ENCODE results near the gene CCPG1.

Gene CCPG1

DNA sequence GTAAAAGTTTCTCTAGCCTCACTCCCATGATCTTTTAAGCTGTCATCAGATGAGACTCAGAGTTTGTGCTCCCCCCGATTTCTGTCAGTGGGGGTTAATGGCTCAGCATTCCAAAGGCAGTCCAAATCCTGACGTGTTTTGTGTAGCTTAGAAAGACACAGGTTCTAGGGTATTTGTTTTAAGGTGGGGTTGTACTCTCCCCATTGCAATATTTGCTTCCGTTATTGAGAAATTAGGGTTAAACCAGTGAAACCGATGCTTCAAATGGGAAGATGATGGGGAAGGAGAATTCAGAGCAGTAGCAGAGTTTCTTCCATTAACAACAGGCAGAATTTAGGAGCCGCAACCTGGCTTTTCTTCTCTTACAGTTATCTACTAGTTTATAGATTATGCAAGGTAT, 85.7 kb downstream of the CCPG1 start:
- POLR2A ChIA-PET = no interaction called here
- Histone ChIP-seq H3K36me3 (ENCODE audit: control insufficient read depth in 4 of 4, insufficient read depth in 4 of 4, low read length in 3 of 4) (peaks cover 0 to 8% (median 2%) of the 10 kb centered on the region in 4 experiments), H3K4me1 (ENCODE audit: control extremely low read depth in 1 of 4, control insufficient read depth in 4 of 4, insufficient read depth in 4 of 4, low read length in 3 of 4) (peaks cover 9 to 27% (median 19%) of the 10 kb centered on the region in 4 experiments), H3K27me3 (replicated peaks in 2 of 5; ENCODE audit: control insufficient read depth in 4 of 5, insufficient read depth in 5 of 5, low read length in 4 of 5) (no peaks in the 10 kb centered on the region), H3K4me3 (ENCODE audit: control insufficient read depth in 1 of 7, extremely low read depth in 1 of 7, insufficient read depth in 4 of 7, low read depth in 2 of 7, low read length in 6 of 7) (no peak overlapping the region), H3K9me3 (ENCODE audit: control extremely low read depth in 1 of 5, control insufficient read depth in 4 of 5, insufficient read depth in 2 of 5, low read depth in 1 of 5, low read length in 4 of 5) (no peaks in the 10 kb centered on the region), H3K27ac (ENCODE audit: insufficient read depth in 1 of 2, low read depth in 1 of 2, low read length in 2 of 2, poor library complexity in 1 of 2, severe bottlenecking in 2 of 2) (no peak overlapping the region)
- WGBS (ENCODE audit: insufficient coverage) = 100% methylated on average over 3 of the region's 5 CpGs
- CTCF ChIA-PET = interaction anchor here (1.5 kb wide), 1 partner anchor 112 kb away, joined by 4 read pairs; no protein-coding TSS in a partner anchor
- no peak for DNase-seq

DNA sequence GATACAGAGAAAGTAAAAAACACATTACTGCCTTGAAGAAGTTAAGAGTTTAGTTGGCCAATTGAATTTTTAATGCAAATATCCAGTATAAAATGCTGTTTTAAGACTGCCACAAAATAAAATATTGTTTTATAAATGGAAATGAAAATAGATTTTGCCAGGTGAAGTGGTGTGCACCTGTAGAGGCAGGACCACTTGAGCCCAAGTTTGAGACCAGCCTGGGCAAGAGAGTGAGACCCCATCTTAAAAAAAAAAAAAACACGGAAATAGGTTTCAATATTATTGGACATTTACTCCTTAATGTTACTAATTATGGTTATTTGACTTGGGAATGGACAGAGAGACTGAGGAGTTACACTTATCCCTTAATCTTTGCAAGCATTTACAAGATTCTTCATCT, 87.2 kb downstream of the CCPG1 start:
- no peaks in the 10 kb centered on the region for H3K9me3 ChIP-seq (ENCODE audit: control extremely low read depth in 1 of 5, control insufficient read depth in 4 of 5, insufficient read depth in 2 of 5, low read depth in 1 of 5, low read length in 4 of 5)
- H3K27me3 ChIP-seq (replicated peaks in 2 of 5; ENCODE audit: control insufficient read depth in 4 of 5, insufficient read depth in 5 of 5, low read length in 4 of 5) = no peaks in the 10 kb centered on the region
- peak overlapping the region in 1 of 7 experiments; percentile 97 for H3K4me3 ChIP-seq (ENCODE audit: control insufficient read depth in 1 of 7, extremely low read depth in 1 of 7, insufficient read depth in 4 of 7, low read depth in 2 of 7, low read length in 6 of 7)
- peaks cover 9 to 34% (median 21%) of the 10 kb centered on the region in 4 experiments for H3K4me1 ChIP-seq (ENCODE audit: control extremely low read depth in 1 of 4, control insufficient read depth in 4 of 4, insufficient read depth in 4 of 4, low read length in 3 of 4)
- DNase-seq = no peak
- WGBS (ENCODE audit: insufficient coverage) = no CpG with 5 or more reads among the region's 1 CpG
- ChIA-PET CTCF (no interaction called here), POLR2A (no interaction called here)
- H3K27ac ChIP-seq (ENCODE audit: insufficient read depth in 1 of 2, low read depth in 1 of 2, low read length in 2 of 2, poor library complexity in 1 of 2, severe bottlenecking in 2 of 2) = no peak overlapping the region
- H3K36me3 ChIP-seq (ENCODE audit: control insufficient read depth in 4 of 4, insufficient read depth in 4 of 4, low read length in 3 of 4) = peaks cover 0 to 8% (median 1%) of the 10 kb centered on the region in 4 experiments

DNA sequence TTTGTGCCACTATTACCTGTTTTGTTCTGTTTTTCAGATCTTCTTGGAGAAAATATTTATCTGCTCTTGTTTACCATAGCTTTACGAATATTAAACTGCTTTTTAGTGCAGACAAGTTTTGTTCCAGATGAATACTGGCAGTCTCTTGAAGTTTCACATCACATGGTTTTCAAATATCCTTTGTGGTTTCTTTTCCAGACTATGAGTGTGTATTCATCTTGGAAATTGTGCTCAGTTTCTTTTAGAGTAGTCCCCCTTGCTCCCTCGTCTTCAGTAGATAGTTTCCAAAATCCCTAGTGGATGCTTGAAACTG, 88.0 kb downstream of the CCPG1 start:
- ChIA-PET POLR2A (no interaction called here), CTCF (no interaction called here)
- Histone ChIP-seq H3K4me1 (ENCODE audit: control extremely low read depth in 1 of 4, control insufficient read depth in 4 of 4, insufficient read depth in 4 of 4, low read length in 3 of 4) (peaks cover 9 to 34% (median 21%) of the 10 kb centered on the region in 4 experiments), H3K4me3 (ENCODE audit: control insufficient read depth in 1 of 7, extremely low read depth in 1 of 7, insufficient read depth in 4 of 7, low read depth in 2 of 7, low read length in 6 of 7) (peak overlapping the region in 5 of 7 experiments; percentile 6 to 98 (median 93)), H3K9me3 (ENCODE audit: control extremely low read depth in 1 of 5, control insufficient read depth in 4 of 5, insufficient read depth in 2 of 5, low read depth in 1 of 5, low read length in 4 of 5) (no peaks in the 10 kb centered on the region), H3K27ac (ENCODE audit: insufficient read depth in 1 of 2, low read depth in 1 of 2, low read length in 2 of 2, poor library complexity in 1 of 2, severe bottlenecking in 2 of 2) (peak overlapping the region in 1 of 2 experiments; percentile 99), H3K36me3 (ENCODE audit: control insufficient read depth in 4 of 4, insufficient read depth in 4 of 4, low read length in 3 of 4) (peaks cover 0 to 8% (median 3%) of the 10 kb centered on the region in 4 experiments), H3K27me3 (replicated peaks in 2 of 5; ENCODE audit: control insufficient read depth in 4 of 5, insufficient read depth in 5 of 5, low read length in 4 of 5) (no peaks in the 10 kb centered on the region)
- no peak for DNase-seq
- WGBS (ENCODE audit: insufficient coverage) = no CpG with 5 or more reads among the region's 2 CpGs

DNA sequence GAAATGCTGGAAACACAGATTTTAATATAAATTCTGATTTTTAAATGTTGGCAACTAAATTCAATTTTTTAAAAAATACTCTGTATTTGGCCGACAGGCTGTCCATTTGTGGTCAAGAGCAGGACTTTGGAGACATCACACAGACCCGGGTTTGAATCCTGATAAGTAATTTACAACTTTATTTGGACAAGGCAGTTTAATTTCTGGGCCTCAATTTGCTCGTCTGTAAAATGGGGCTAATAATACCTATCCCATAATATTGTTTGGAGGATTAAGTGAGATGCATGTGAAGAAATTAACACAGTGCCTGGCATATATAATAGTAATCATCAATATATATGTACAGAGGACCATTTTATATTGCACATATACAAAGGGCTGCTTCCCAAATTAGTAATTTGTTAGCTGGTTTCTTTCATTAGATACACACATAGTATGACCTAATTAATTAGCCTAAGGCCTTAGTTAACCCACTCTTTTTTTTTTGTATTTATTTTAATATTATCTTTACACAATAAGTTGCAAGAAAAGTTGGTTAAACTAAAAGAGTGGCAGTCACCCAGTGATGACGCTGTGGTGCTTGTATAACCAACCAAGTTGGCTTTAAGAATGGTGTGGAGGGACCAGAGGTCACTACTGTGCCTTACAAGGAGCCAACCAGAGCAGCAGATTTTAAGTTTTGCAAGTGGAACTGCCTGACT, 88.5 kb downstream of the CCPG1 start:
- H3K9me3 ChIP-seq (ENCODE audit: control extremely low read depth in 1 of 5, control insufficient read depth in 4 of 5, insufficient read depth in 2 of 5, low read depth in 1 of 5, low read length in 4 of 5) = no peaks in the 10 kb centered on the region
- no peaks in the 10 kb centered on the region for H3K27me3 ChIP-seq (replicated peaks in 2 of 5; ENCODE audit: control insufficient read depth in 4 of 5, insufficient read depth in 5 of 5, low read length in 4 of 5)
- peaks cover 0 to 5% (median 3%) of the 10 kb centered on the region in 4 experiments for H3K36me3 ChIP-seq (ENCODE audit: control insufficient read depth in 4 of 4, insufficient read depth in 4 of 4, low read length in 3 of 4)
- 56% methylated on average over 3 of the region's 4 CpGs for WGBS (ENCODE audit: insufficient coverage)
- peak in 2 of 3 donors; percentile 39 to 45 for DNase-seq
- peak overlapping the region; percentile 98 to 99 for H3K27ac ChIP-seq (ENCODE audit: insufficient read depth in 1 of 2, low read depth in 1 of 2, low read length in 2 of 2, poor library complexity in 1 of 2, severe bottlenecking in 2 of 2)
- peak overlapping the region; percentile 83 to 98 (median 93) for H3K4me3 ChIP-seq (ENCODE audit: control insufficient read depth in 1 of 7, extremely low read depth in 1 of 7, insufficient read depth in 4 of 7, low read depth in 2 of 7, low read length in 6 of 7)
- POLR2A ChIA-PET = interaction anchor here (1.5 kb wide), 1 partner anchor 88 kb away, joined by 5 read pairs; the partner anchor contains the start of genes CCPG1 and PIERCE2
- CTCF ChIA-PET = interaction anchor here (0.7 to 1.8 kb wide), 6 partner anchors 21 to 116 kb away, joined by 3 to 7 read pairs (median 3); partner anchors contain the start of genes CCPG1 and PIERCE2
- H3K4me1 ChIP-seq (ENCODE audit: control extremely low read depth in 1 of 4, control insufficient read depth in 4 of 4, insufficient read depth in 4 of 4, low read length in 3 of 4) = peaks cover 9 to 34% (median 21%) of the 10 kb centered on the region in 4 experiments

DNA sequence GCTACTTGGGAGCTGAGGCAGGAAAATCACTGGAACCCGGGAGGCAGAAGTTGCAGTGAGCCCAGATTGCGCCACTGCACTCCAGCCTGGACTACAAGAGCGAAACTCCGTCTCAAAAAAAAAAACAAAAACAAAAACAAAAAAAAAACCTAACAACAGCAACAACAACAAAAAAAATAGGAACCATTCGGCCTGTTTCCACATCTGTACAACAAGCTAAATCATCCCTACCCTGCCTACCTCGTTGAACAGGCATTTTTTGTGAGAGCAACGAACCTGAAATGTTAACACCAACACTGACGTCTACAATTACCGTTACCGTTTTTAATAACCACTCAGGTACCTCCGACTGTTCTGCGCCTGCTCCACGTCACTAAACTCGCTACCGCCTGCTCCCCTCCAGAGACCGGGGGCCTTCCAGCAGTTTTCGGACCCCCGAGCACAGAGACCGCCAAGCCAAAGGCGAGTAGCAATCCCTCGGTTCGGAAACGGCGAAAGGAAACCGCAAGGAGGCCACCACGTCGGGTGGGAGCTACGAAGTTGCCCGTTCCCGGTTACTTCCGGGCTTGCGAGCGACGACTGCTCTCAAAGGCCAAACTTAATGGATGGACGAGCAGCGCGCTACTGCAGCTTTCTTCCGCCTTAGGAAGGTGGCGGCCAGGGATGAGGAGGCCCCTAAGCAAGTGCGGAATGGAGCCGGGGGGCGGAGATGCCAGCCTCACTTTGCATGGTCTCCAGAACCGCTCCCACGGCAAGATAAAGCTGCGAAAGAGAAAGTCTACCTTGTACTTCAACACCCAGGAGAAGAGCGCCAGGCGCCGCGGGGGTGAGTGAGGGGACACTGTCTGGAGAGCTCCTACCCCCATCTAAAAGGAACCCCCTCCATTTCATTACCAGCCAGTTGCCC, 89.3 kb downstream of the CCPG1 start, which contains the start of the genes PIGB and PIGBOS1:
PIGB (plus strand) TSS at position 635 of the 907 bp plus-strand sequence; CDS start at position 664, 29 bp downstream.
PIGBOS1 (minus strand) TSS at position 536 of the 907 bp plus-strand sequence. CDS start 1,331 bp downstream, outside the sequence.
- ChIA-PET CTCF (interaction anchor here (0.6 to 1.8 kb wide), 9 partner anchors 20 to 1045 kb away, joined by 3 to 7 read pairs (median 3); partner anchors contain the start of genes CCPG1 and PIERCE2), POLR2A (interaction anchor here (0.6 to 1.5 kb wide), 2 partner anchors 8 to 89 kb away, joined by 3 to 5 read pairs; partner anchors contain the start of genes CCPG1 and PIERCE2)
- H3K27ac ChIP-seq (ENCODE audit: insufficient read depth in 1 of 2, low read depth in 1 of 2, low read length in 2 of 2, poor library complexity in 1 of 2, severe bottlenecking in 2 of 2) = peak within 1 kb of the TSS; percentile 98 to 99
- H3K27me3 ChIP-seq (replicated peaks in 2 of 5; ENCODE audit: control insufficient read depth in 4 of 5, insufficient read depth in 5 of 5, low read length in 4 of 5) = no peaks in the 10 kb centered on the region
- peak; percentile 94 to 97 (median 95) for DNase-seq
- H3K4me3 ChIP-seq (ENCODE audit: control insufficient read depth in 1 of 7, extremely low read depth in 1 of 7, insufficient read depth in 4 of 7, low read depth in 2 of 7, low read length in 6 of 7) = peak within 1 kb of the TSS; percentile 83 to 98 (median 93)
- peaks cover 9 to 32% (median 18%) of the 10 kb centered on the region in 4 experiments for H3K4me1 ChIP-seq (ENCODE audit: control extremely low read depth in 1 of 4, control insufficient read depth in 4 of 4, insufficient read depth in 4 of 4, low read length in 3 of 4)
- peaks cover 0 to 4% (median 1%) of the 10 kb centered on the region in 4 experiments for H3K36me3 ChIP-seq (ENCODE audit: control insufficient read depth in 4 of 4, insufficient read depth in 4 of 4, low read length in 3 of 4)
- H3K9me3 ChIP-seq (ENCODE audit: control extremely low read depth in 1 of 5, control insufficient read depth in 4 of 5, insufficient read depth in 2 of 5, low read depth in 1 of 5, low read length in 4 of 5) = no peaks in the 10 kb centered on the region
- WGBS (ENCODE audit: insufficient coverage) = under 1% methylated on average over 40 of the region's 49 CpGs
